Measurements from ENCODE around the gene ZNF362. TPM values are rescaled to one million over a fixed set of nuclear protein-coding genes. Genes with fewer than 3 reads are reported as not detected.

Gene ZNF362
- total RNA-seq, 1 experiment from 2014 or later: 29.5 TPM

DNA sequence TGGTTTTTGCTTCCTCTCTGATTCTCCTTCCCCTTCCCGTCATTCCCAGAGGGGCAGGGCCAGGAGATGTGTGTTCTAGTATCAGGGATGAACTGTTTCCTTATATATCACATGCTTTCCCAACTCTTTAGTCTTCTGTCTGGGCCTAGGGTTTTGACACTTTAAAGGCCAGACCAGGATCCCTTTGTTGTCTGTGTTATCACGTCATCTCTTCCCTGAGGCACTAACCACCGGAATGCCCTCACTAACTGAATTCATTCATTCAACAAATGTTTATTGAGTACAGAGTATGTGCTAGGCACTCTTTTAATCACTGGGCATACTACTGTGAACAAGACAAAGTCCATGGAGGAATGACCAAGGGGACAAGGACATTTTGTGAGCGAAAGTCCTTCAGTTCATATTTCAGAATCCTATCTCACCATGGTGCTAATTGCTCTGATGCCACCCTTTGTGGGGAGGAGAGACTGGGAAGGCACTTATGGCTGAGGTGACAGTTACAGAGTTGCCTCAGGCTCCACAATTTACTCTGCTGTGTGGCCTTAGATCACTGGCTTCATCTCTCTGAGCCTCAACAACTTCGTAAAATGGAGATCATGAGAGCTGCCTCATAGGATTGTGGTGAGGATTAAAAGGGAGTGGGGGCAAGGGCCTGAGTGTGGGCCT lies 12.0 kb upstream of the ZNF362 start:
- Mint-ChIP-seq H3K4me3 (ENCODE audit: low read depth, unreplicated experiment) (no peak overlapping the region), H3K36me3 (ENCODE audit: insufficient read depth, unreplicated experiment) (peaks cover 3% of the 10 kb centered on the region), H3K4me1 (ENCODE audit: low read depth, unreplicated experiment) (peaks cover 5% of the 10 kb centered on the region), H3K27me3 (ENCODE audit: unreplicated experiment) (peaks cover 35% of the 10 kb centered on the region), H3K27ac (ENCODE audit: unreplicated experiment) (no peak overlapping the region), H3K9me3 (ENCODE audit: low read depth, unreplicated experiment) (no peaks in the 10 kb centered on the region)
- BruUV-seq (replicated peaks): no TSS peak
- CTCF ChIA-PET: interaction anchor here (0.6 to 1.1 kb wide), 3 partner anchors 11 to 26 kb away, joined by 3 to 5 read pairs (median 3); no protein-coding TSS in a partner anchor
- TF ChIP-seq, protein P1, sequence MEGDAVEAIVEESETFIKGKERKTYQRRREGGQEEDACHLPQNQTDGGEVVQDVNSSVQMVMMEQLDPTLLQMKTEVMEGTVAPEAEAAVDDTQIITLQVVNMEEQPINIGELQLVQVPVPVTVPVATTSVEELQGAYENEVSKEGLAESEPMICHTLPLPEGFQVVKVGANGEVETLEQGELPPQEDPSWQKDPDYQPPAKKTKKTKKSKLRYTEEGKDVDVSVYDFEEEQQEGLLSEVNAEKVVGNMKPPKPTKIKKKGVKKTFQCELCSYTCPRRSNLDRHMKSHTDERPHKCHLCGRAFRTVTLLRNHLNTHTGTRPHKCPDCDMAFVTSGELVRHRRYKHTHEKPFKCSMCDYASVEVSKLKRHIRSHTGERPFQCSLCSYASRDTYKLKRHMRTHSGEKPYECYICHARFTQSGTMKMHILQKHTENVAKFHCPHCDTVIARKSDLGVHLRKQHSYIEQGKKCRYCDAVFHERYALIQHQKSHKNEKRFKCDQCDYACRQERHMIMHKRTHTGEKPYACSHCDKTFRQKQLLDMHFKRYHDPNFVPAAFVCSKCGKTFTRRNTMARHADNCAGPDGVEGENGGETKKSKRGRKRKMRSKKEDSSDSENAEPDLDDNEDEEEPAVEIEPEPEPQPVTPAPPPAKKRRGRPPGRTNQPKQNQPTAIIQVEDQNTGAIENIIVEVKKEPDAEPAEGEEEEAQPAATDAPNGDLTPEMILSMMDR (IDR thresholded peaks at IDR 0.05; ENCODE audit: unreplicated experiment): no peak
- intact Hi-C loops (cut with micrococcal nuclease; ENCODE audit: unreplicated experiment): no loop called here
- no peak for DNase-seq

DNA sequence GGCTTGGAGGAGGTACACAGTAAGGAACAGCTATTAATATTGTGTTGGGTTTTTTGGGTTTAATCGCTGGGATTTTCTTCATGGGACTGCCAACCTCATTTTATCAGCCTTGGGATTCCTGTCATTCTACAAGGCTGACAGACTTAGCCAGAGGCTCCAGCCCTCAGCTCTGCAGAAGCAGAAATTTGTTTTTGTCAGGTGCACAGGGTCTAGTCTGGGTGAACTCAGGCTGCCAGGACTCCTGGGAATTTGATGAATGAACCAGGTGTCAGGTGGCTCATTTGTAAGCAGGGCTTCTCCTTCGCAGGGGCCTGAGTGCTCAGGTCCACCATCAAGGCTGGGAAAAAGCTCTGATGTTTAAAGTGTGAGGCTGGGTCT lies 11.5 kb upstream of the ZNF362 start:
- H3K36me3 Mint-ChIP-seq (ENCODE audit: insufficient read depth, unreplicated experiment): no peaks in the 10 kb centered on the region
- DNase-seq: no peak
- CTCF ChIA-PET: no interaction called here
- TF ChIP-seq, protein P1 (IDR thresholded peaks at IDR 0.05; ENCODE audit: unreplicated experiment): no peak
- no peaks in the 10 kb centered on the region for H3K4me1 Mint-ChIP-seq (ENCODE audit: low read depth, unreplicated experiment)
- H3K9me3 Mint-ChIP-seq (ENCODE audit: low read depth, unreplicated experiment): no peaks in the 10 kb centered on the region
- no peak overlapping the region for H3K27ac Mint-ChIP-seq (ENCODE audit: unreplicated experiment)
- no peak overlapping the region for H3K4me3 Mint-ChIP-seq (ENCODE audit: low read depth, unreplicated experiment)
- BruUV-seq (replicated peaks): no TSS peak
- peaks cover 35% of the 10 kb centered on the region for H3K27me3 Mint-ChIP-seq (ENCODE audit: unreplicated experiment)
- intact Hi-C loops (cut with micrococcal nuclease; ENCODE audit: unreplicated experiment): no loop called here

DNA sequence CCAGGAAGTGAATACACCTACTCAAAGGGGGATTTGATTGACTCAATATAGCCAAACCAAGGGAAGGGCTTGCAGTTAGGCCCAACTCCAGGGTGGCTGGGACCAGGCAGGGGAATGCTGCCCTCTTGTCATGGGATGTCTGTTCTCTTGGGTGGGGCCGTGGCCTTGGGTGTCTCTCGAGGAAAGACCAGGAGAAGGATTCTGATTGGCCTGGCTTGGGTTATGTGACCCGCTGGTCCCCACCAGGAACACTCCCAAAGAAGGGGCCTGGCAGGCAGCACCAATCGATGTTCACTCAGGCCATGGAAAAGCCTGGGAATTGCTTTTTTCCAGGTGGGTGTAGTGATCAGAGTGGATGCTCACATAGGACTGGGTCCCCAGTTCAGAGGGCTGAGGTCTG lies 10.1 kb upstream of the ZNF362 start:
- DNase-seq: no peak
- Mint-ChIP-seq H3K27ac (ENCODE audit: unreplicated experiment) (no peak overlapping the region), H3K9me3 (ENCODE audit: low read depth, unreplicated experiment) (peaks cover 3% of the 10 kb centered on the region), H3K4me1 (ENCODE audit: low read depth, unreplicated experiment) (no peaks in the 10 kb centered on the region), H3K36me3 (ENCODE audit: insufficient read depth, unreplicated experiment) (no peaks in the 10 kb centered on the region), H3K27me3 (ENCODE audit: unreplicated experiment) (peaks cover 46% of the 10 kb centered on the region), H3K4me3 (ENCODE audit: low read depth, unreplicated experiment) (no peak overlapping the region)
- CTCF ChIA-PET: no interaction called here
- TF ChIP-seq, protein P1 (IDR thresholded peaks at IDR 0.05; ENCODE audit: unreplicated experiment): no peak
- BruUV-seq (replicated peaks): no TSS peak
- intact Hi-C loops (cut with micrococcal nuclease; ENCODE audit: unreplicated experiment): no loop called here

- BruUV-seq (replicated peaks): no TSS peak
- intact Hi-C loops (cut with micrococcal nuclease; ENCODE audit: unreplicated experiment): no loop called here
- DNase-seq: no peak
- H3K4me1 Mint-ChIP-seq (ENCODE audit: low read depth, unreplicated experiment): no peaks in the 10 kb centered on the region
- no peaks in the 10 kb centered on the region for H3K36me3 Mint-ChIP-seq (ENCODE audit: insufficient read depth, unreplicated experiment)
- TF ChIP-seq, protein P1 (IDR thresholded peaks at IDR 0.05; ENCODE audit: unreplicated experiment): no peak
- H3K9me3 Mint-ChIP-seq (ENCODE audit: low read depth, unreplicated experiment): peaks cover 3% of the 10 kb centered on the region
- H3K27me3 Mint-ChIP-seq (ENCODE audit: unreplicated experiment): peaks cover 43% of the 10 kb centered on the region
- CTCF ChIA-PET: no interaction called here
- no peak overlapping the region for H3K27ac Mint-ChIP-seq (ENCODE audit: unreplicated experiment)
- H3K4me3 Mint-ChIP-seq (ENCODE audit: low read depth, unreplicated experiment): no peak overlapping the region
Measured at GRCh38 chr1:33247545-33247944, 8.7 kb upstream of the ZNF362 start.
